ENCODE data around the gene KCTD16. TPM values are rescaled to one million over a fixed set of nuclear protein-coding genes. Genes with fewer than 3 reads are reported as not detected.

Gene KCTD16
- total RNA-seq, 1 experiment from 2014 or later, result 0.64 TPM

DNA sequence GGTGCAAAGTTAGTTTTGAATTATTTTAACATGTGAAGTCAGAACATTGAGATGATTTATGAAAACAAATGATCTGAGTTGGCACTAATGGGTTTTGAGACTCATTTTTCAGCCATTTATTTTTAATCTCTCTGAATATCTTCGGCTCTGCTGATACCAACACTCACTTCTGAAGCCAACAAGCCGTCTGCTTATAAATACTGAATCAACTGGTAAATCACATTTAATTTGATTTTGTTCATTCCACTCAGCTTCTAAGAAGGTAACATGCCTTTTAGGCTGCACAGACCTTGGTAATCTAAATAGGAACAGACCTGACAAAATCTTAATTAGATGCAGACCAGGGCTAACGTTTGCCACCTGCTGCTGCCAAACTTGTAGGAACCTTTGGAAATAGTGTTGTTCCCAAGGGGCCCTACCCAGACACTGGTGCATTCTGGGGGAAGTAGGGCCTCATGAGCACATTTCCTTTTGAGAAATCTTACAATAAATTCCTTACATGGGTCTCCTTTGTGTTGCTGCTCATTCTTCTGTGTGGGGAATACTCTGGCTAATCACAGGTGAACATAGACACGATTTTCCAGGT, 182.2 kb downstream of the KCTD16 start:
- ChIA-PET RAD21 (ENCODE audit: low non-redundant PET in 1 of 2, low total read pairs in 2 of 2, uncharacterized antibody in 2 of 2, unreplicated experiment in 2 of 2) (no interaction called here), POLR2A (no interaction called here), CTCF (interaction anchor here (0.5 kb wide), 1 partner anchor 1337 kb away, joined by 3 read pairs; no protein-coding TSS in a partner anchor)
- no peaks in the 10 kb centered on the region for H3K79me2 ChIP-seq (ENCODE audit: insufficient read depth, low read length)
- intact Hi-C loops (cut with micrococcal nuclease), result no loop called here
- no peak overlapping the region for H2AFZ ChIP-seq (ENCODE audit: low read depth, low read length, poor library complexity, severe bottlenecking)
- no peak overlapping the region for H3K9ac ChIP-seq (ENCODE audit: low read length)
- no peaks in the 10 kb centered on the region for H3K9me3 ChIP-seq (ENCODE audit: control insufficient read depth in 1 of 2, insufficient read depth in 1 of 2, low read depth in 1 of 2, low read length in 2 of 2)
- H3K27me3 ChIP-seq (ENCODE audit: insufficient read depth, low read length), result peaks cover 5% of the 10 kb centered on the region
- ATAC-seq (no peak), DNase-seq (ENCODE audit: low read depth, low spot score) (no peak)
- H3K27ac ChIP-seq (ENCODE audit: low read depth, low read length), result no peak overlapping the region
- no peaks in the 10 kb centered on the region for H4K20me1 ChIP-seq (ENCODE audit: insufficient read depth)
- no peaks in the 10 kb centered on the region for H3K4me1 ChIP-seq (ENCODE audit: control insufficient read depth in 1 of 2, insufficient read depth in 2 of 2, low read length in 2 of 2)
- no TSS peak for BruUV-seq (replicated peaks)
- no peaks in the 10 kb centered on the region for H3K9me2 ChIP-seq (ENCODE audit: insufficient read depth)
- H3K4me3 ChIP-seq (replicated peaks in 1 of 2; ENCODE audit: low read depth in 1 of 2, low read length in 2 of 2), result no peak overlapping the region
- no peak overlapping the region for H3K4me2 ChIP-seq (ENCODE audit: low read length)
- no peaks in the 10 kb centered on the region for H3K36me3 ChIP-seq (ENCODE audit: control insufficient read depth in 1 of 2, insufficient read depth in 2 of 2, low read length in 2 of 2)
- TF ChIP-seq SIN3A (IDR thresholded peaks at IDR 0.05; ENCODE audit: low read depth) (no peak), ELF1 (IDR thresholded peaks at IDR 0.05; ENCODE audit: borderline replicate concordance, low read depth) (no peak), CEBPB (IDR thresholded peaks at IDR 0.05; ENCODE audit: low read depth) (no peak), SRF (IDR thresholded peaks at IDR 0.05; ENCODE audit: low read depth) (no peak), POLR2A (IDR thresholded peaks at IDR 0.05; ENCODE audit: borderline replicate concordance, extremely low read depth, insufficient read depth, insufficient read length) (no peak), SP1 (IDR thresholded peaks at IDR 0.05; ENCODE audit: low read depth) (no peak), TCF7L2 (IDR thresholded peaks at IDR 0.05; ENCODE audit: borderline replicate concordance, extremely low read depth, insufficient read depth, insufficient read length) (no peak), EZH2phosphoT487 (IDR thresholded peaks at IDR 0.05; ENCODE audit: borderline replicate concordance) (no peak), JUND (IDR thresholded peaks at IDR 0.05) (no peak)

DNA sequence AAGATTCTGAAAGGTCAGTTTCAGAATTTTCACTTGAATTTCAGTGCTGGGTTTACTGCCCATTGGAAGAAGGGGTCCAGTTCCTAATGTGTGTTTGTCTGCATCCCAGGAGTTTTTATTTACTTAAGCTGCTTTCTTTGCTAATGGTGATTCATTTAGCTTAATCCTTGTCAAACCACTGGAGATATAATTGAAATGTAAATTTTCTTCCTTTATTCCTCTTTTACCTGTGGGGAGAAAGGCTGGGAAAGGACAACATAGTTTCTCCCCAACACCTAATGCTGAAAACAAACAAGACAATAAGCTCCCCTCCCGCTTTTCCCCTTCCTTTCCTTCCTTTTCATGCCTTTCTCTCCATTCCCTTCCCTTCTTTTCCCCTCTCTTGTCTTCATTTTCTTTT, 185.8 kb downstream of the KCTD16 start:
- H3K4me2 ChIP-seq (ENCODE audit: low read length), result no peak overlapping the region
- H3K36me3 ChIP-seq (ENCODE audit: control insufficient read depth in 1 of 2, insufficient read depth in 2 of 2, low read length in 2 of 2), result no peaks in the 10 kb centered on the region
- ATAC-seq, result no peak
- intact Hi-C loops (cut with micrococcal nuclease), result no loop called here
- no peaks in the 10 kb centered on the region for H3K79me2 ChIP-seq (ENCODE audit: insufficient read depth, low read length)
- H3K4me1 ChIP-seq (ENCODE audit: control insufficient read depth in 1 of 2, insufficient read depth in 2 of 2, low read length in 2 of 2), result no peaks in the 10 kb centered on the region
- no peak for DNase-seq (ENCODE audit: low read depth, low spot score)
- POLR2A ChIA-PET, result no interaction called here
- CTCF ChIA-PET, result no interaction called here
- no peak overlapping the region for H3K27ac ChIP-seq (ENCODE audit: low read depth, low read length)
- no peak for TF ChIP-seq SRF (IDR thresholded peaks at IDR 0.05; ENCODE audit: low read depth)
- TF ChIP-seq, protein P1, sequence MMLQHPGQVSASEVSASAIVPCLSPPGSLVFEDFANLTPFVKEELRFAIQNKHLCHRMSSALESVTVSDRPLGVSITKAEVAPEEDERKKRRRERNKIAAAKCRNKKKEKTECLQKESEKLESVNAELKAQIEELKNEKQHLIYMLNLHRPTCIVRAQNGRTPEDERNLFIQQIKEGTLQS (IDR thresholded peaks at IDR 0.05), result no peak
- TF ChIP-seq POLR2AphosphoS5 (IDR thresholded peaks at IDR 0.05; ENCODE audit: low read depth, low read length), result no peak
- TF ChIP-seq ZNF274 (IDR thresholded peaks at IDR 0.05; ENCODE audit: low read depth, low read length), result no peak
- TF ChIP-seq JUND (IDR thresholded peaks at IDR 0.05), result no peak
- no peak for TF ChIP-seq EZH2phosphoT487 (IDR thresholded peaks at IDR 0.05; ENCODE audit: borderline replicate concordance)
- TF ChIP-seq ELF1 (IDR thresholded peaks at IDR 0.05; ENCODE audit: borderline replicate concordance, low read depth), result no peak
- no peak for TF ChIP-seq CBX3 (IDR thresholded peaks at IDR 0.05; ENCODE audit: low read depth)
- no peak for TF ChIP-seq RAD21 (IDR thresholded peaks at IDR 0.05; ENCODE audit: low read depth)
- no peak for TF ChIP-seq CEBPB (IDR thresholded peaks at IDR 0.05; ENCODE audit: low read depth)
- TF ChIP-seq EZH2 (IDR thresholded peaks at IDR 0.05), result no peak
- RAD21 ChIA-PET (ENCODE audit: low non-redundant PET in 1 of 2, low total read pairs in 2 of 2, uncharacterized antibody in 2 of 2, unreplicated experiment in 2 of 2), result no interaction called here
- H3K27me3 ChIP-seq (ENCODE audit: insufficient read depth, low read length), result peaks cover 5% of the 10 kb centered on the region; the same call in 1 of the 2 replicates
- no peaks in the 10 kb centered on the region for H3K9me2 ChIP-seq (ENCODE audit: insufficient read depth)
- H3K4me3 ChIP-seq (replicated peaks in 1 of 2; ENCODE audit: low read depth in 1 of 2, low read length in 2 of 2), result no peak overlapping the region
- no peaks in the 10 kb centered on the region for H3K9me3 ChIP-seq (ENCODE audit: control insufficient read depth in 1 of 2, insufficient read depth in 1 of 2, low read depth in 1 of 2, low read length in 2 of 2)
- H3K9ac ChIP-seq (ENCODE audit: low read length), result no peak overlapping the region
- BruUV-seq (replicated peaks), result no TSS peak
- no peaks in the 10 kb centered on the region for H4K20me1 ChIP-seq (ENCODE audit: insufficient read depth)
- no peak overlapping the region for H2AFZ ChIP-seq (ENCODE audit: low read depth, low read length, poor library complexity, severe bottlenecking)

Measured in HCT116 (cell line).